Trophoblast cell (in vitro differentiated cells and primary cell): Measurements from ENCODE around the gene POU6F2.

Experiments used
- DNase-seq, 2 donors: peaks; one replicate each; pipeline ENCODE4 v3.0.0-alpha.2; 2016
- H2AFZ ChIP-seq: 2 replicates; pipeline ENCODE4 v1.6.1; 2013; ENCODE audit warnings: low read length, moderate library complexity, mild to moderate bottlenecking; ENCODE audit not compliant: insufficient read depth, poor library complexity
- H2AK5ac ChIP-seq: 2 replicates; pipeline ENCODE4 v1.6.1; 2013; ENCODE audit warnings: mild to moderate bottlenecking, low read length
- H2BK120ac ChIP-seq: 2 replicates; pipeline ENCODE4 v1.6.1; 2013; ENCODE audit warnings: low read length, mild to moderate bottlenecking, moderate library complexity; ENCODE audit not compliant: insufficient read depth, poor library complexity
- H2BK12ac ChIP-seq: 2 replicates; pipeline ENCODE4 v1.6.1; 2013; ENCODE audit warnings: mild to moderate bottlenecking, low read length, moderate library complexity
- H2BK5ac ChIP-seq: 2 replicates; pipeline ENCODE4 v1.6.1; 2013; ENCODE audit warnings: low read length, low read depth, moderate library complexity, mild to moderate bottlenecking; ENCODE audit not compliant: poor library complexity
- H3K14ac ChIP-seq: 2 replicates; pipeline ENCODE4 v1.6.1; 2013; ENCODE audit warnings: mild to moderate bottlenecking, low read length
- H3K18ac ChIP-seq: 2 replicates; pipeline ENCODE4 v1.6.1; 2013; ENCODE audit warnings: mild to moderate bottlenecking, low read length
- H3K23ac ChIP-seq: 2 replicates; pipeline ENCODE4 v1.6.1; 2013; ENCODE audit warnings: low read length
- H3K27ac ChIP-seq: 2 replicates; pipeline ENCODE4 v1.5.1; 2013; ENCODE audit warnings: low read depth, mild to moderate bottlenecking, inconsistent platforms, low read length, moderate library complexity
- H3K27me3 ChIP-seq: 2 replicates; pipeline ENCODE4 v1.6.1; 2013; ENCODE audit warnings: inconsistent platforms, mild to moderate bottlenecking, low read length, moderate library complexity; ENCODE audit not compliant: insufficient read depth
- H3K36me3 ChIP-seq, 2 experiments: 1 replicate in 1 of 2; 2 replicates in 1 of 2; pipeline ENCODE4 v1.6.1; 2013; ENCODE audit warnings: low read length in 2 of 2, mild to moderate bottlenecking in 2 of 2, moderate library complexity in 1 of 2; ENCODE audit not compliant: insufficient read depth in 2 of 2, control insufficient read depth in 1 of 2
- H3K4ac ChIP-seq: 2 replicates; pipeline ENCODE4 v1.6.1; 2013; ENCODE audit warnings: low read depth, mild to moderate bottlenecking, low read length, moderate library complexity
- H3K4me1 ChIP-seq, 2 experiments: 1 replicate in 1 of 2; 2 replicates in 1 of 2; pipeline ENCODE4 v1.6.1; 2013; ENCODE audit warnings: low read length in 2 of 2, mild to moderate bottlenecking in 2 of 2, moderate library complexity in 1 of 2; ENCODE audit not compliant: insufficient read depth in 2 of 2, control insufficient read depth in 1 of 2
- H3K4me2 ChIP-seq: 2 replicates; pipeline ENCODE4 v1.6.1; 2013; ENCODE audit warnings: inconsistent platforms, mild to moderate bottlenecking, low read length, moderate library complexity
- H3K4me3 ChIP-seq: 2 replicates; pipeline ENCODE4 v1.5.1; 2013; ENCODE audit warnings: mild to moderate bottlenecking, low read depth, low read length, inconsistent platforms
- H3K79me1 ChIP-seq: one replicate; pipeline ENCODE4 v1.6.1; 2013; ENCODE audit warnings: low read length
- H3K79me2 ChIP-seq: 2 replicates; pipeline ENCODE4 v1.6.1; 2013; ENCODE audit warnings: low read length, mild to moderate bottlenecking; ENCODE audit not compliant: control insufficient read depth, insufficient read depth, poor library complexity
- H3K9ac ChIP-seq: 2 replicates; pipeline ENCODE4 v1.6.1; 2013; ENCODE audit warnings: mild to moderate bottlenecking, low read length
- H3K9me3 ChIP-seq: 2 replicates; pipeline ENCODE4 v1.6.1; 2013; ENCODE audit warnings: low read depth, mild to moderate bottlenecking, control low read depth, inconsistent platforms, low read length; ENCODE audit not compliant: insufficient read depth
- H4K12ac ChIP-seq: 2 replicates; pipeline ENCODE4 v1.6.1; 2013; ENCODE audit warnings: low read depth, mild to moderate bottlenecking, low read length, moderate library complexity
- H4K8ac ChIP-seq: 2 replicates; pipeline ENCODE4 v1.6.1; 2013; ENCODE audit warnings: low read depth, mild to moderate bottlenecking, low read length, moderate library complexity
- H4K91ac ChIP-seq: one replicate; pipeline ENCODE4 v1.6.1; 2013; ENCODE audit warnings: low read depth, mild to moderate bottlenecking, low read length, moderate library complexity
- WGBS: extraction: QIAGEN DNeasy Blood & Tissue Kit; methylation state at CpG from one replicate; pipeline ENCODE4 v1.1.7; 2013; ENCODE audit warnings: missing lambda C conversion rate; ENCODE audit not compliant: insufficient read length, insufficient coverage; ENCODE audit errors: extremely low coverage; 5-methylcytosine and 5-hydroxymethylcytosine counted together

POU6F2 gene

DNA sequence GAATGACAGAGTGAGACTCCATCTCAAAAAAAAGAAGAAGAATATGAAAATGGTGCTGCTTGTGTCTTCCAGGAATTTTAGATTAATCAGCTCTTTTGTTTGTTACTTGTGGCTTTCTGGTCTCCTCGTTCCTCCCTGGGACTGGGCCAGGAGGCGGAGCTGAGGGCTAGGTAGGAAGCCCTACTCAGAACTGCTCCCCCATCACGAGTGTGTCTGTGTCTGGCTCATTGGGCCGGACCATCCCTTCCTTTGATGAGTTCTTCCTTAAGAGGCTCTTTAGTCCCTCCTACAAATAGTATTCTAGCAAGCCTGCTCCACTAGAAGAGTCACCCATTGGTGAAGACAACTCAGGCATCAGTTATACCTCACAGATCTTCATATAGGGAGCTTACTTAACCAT, 531.7 kb downstream of the POU6F2 start:
- Histone ChIP-seq H3K4me3 (no peak overlapping the region), H3K9me3 (no peaks in the 10 kb centered on the region), H3K14ac (no peak overlapping the region), H2AFZ (no peak overlapping the region), H3K4me2 (no peak overlapping the region), H4K91ac (no peak overlapping the region), H3K4me1 (peaks cover 3 to 4% of the 10 kb centered on the region in 2 experiments), H3K27me3 (no peaks in the 10 kb centered on the region), H3K79me1 (peaks cover 3% of the 10 kb centered on the region), H3K36me3 (no peaks in the 10 kb centered on the region), H2AK5ac (no peak overlapping the region), H2BK120ac (no peak overlapping the region), H3K9ac (no peak overlapping the region), H4K12ac (no peak overlapping the region), H2BK5ac (no peak overlapping the region), H3K79me2 (no peaks in the 10 kb centered on the region), H2BK12ac (no peak overlapping the region), H3K18ac (no peak overlapping the region), H3K27ac (no peak overlapping the region), H3K4ac (no peak overlapping the region), H3K23ac (no peak overlapping the region), H4K8ac (no peak overlapping the region)
- DNase-seq = no peak
- no CpG with 5 or more reads among the region's 4 CpGs for WGBS

DNA sequence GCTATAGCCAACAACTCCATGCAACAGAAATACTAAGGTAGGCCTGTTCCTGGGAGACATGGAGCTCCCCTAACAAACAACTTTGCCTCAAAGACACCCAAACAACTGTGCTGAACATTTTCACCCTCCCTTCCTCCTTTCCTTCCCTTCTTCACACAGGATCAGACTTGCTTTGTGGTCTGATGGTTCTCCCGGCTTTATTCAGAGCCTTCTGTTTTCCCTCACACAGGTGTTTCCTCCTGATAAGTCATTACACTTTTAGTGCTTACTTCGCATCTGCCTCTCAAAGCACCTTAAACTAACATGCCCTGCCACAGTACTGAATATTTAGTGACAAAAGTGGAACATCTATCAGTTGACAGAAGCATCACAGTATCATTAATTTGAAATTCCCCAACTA, 532.2 kb downstream of the POU6F2 start:
- Histone ChIP-seq H3K27ac (no peak overlapping the region), H4K8ac (no peak overlapping the region), H2BK5ac (no peak overlapping the region), H2BK120ac (no peak overlapping the region), H3K9me3 (no peaks in the 10 kb centered on the region), H3K14ac (no peak overlapping the region), H3K36me3 (no peaks in the 10 kb centered on the region), H3K4me3 (no peak overlapping the region), H3K79me1 (peaks cover 3% of the 10 kb centered on the region), H3K27me3 (no peaks in the 10 kb centered on the region), H3K23ac (no peak overlapping the region), H3K9ac (no peak overlapping the region), H3K4me1 (peaks cover 3 to 4% of the 10 kb centered on the region in 2 experiments), H3K79me2 (no peaks in the 10 kb centered on the region), H2BK12ac (no peak overlapping the region), H3K4me2 (no peak overlapping the region), H2AFZ (no peak overlapping the region), H4K91ac (no peak overlapping the region), H2AK5ac (no peak overlapping the region), H4K12ac (no peak overlapping the region), H3K18ac (no peak overlapping the region), H3K4ac (no peak overlapping the region)
- no CpG with 5 or more reads among the region's 2 CpGs for WGBS
- no peak for DNase-seq

GRCh38 chr7:39510864-39511354, 533.2 kb downstream of the POU6F2 start:
- peak; percentile 40 to 80 for DNase-seq

GRCh38 chr7:39515534-39516228, 538.0 kb downstream of the POU6F2 start:
- no peak overlapping the region for H2BK12ac ChIP-seq
- no peak overlapping the region for H2BK120ac ChIP-seq

More at GRCh38 chr7:39510864-39511354, 533.2 kb downstream of the POU6F2 start:
- no peak overlapping the region for H4K91ac ChIP-seq
- no peak overlapping the region for H2AFZ ChIP-seq
- no peak overlapping the region for H4K12ac ChIP-seq
- H3K27ac ChIP-seq = no peak overlapping the region
- no peak overlapping the region for H3K4me3 ChIP-seq
- H3K23ac ChIP-seq = no peak overlapping the region
- H3K79me2 ChIP-seq = no peaks in the 10 kb centered on the region
- H3K9me3 ChIP-seq = no peaks in the 10 kb centered on the region
- H3K36me3 ChIP-seq = no peaks in the 10 kb centered on the region
- H2BK12ac ChIP-seq = no peak overlapping the region
- no peak overlapping the region for H3K18ac ChIP-seq
- H3K27me3 ChIP-seq = no peaks in the 10 kb centered on the region
- H3K4ac ChIP-seq = no peak overlapping the region
- WGBS = no CpG with 5 or more reads among the region's 3 CpGs
- H3K9ac ChIP-seq = no peak overlapping the region
- no peak overlapping the region for H3K4me2 ChIP-seq
- H3K14ac ChIP-seq = no peak overlapping the region
- H4K8ac ChIP-seq = no peak overlapping the region
- H3K4me1 ChIP-seq = peaks cover 3 to 4% of the 10 kb centered on the region in 2 experiments
- peaks cover 3% of the 10 kb centered on the region for H3K79me1 ChIP-seq
- no peak overlapping the region for H2BK5ac ChIP-seq
- no peak overlapping the region for H2BK120ac ChIP-seq
- H2AK5ac ChIP-seq = no peak overlapping the region

More at GRCh38 chr7:39515534-39516228, 538.0 kb downstream of the POU6F2 start:
- Histone ChIP-seq H3K4me2 (no peak overlapping the region), H4K12ac (no peak overlapping the region), H3K36me3 (no peaks in the 10 kb centered on the region), H2AK5ac (no peak overlapping the region), H3K27me3 (no peaks in the 10 kb centered on the region), H3K4me3 (no peak overlapping the region), H4K91ac (no peak overlapping the region), H3K23ac (no peak overlapping the region), H3K9ac (no peak overlapping the region), H2BK5ac (no peak overlapping the region), H3K4ac (no peak overlapping the region), H3K79me1 (peaks cover 3% of the 10 kb centered on the region), H2AFZ (no peak overlapping the region), H3K18ac (no peak overlapping the region), H3K9me3 (no peaks in the 10 kb centered on the region), H3K79me2 (no peaks in the 10 kb centered on the region), H3K27ac (no peak overlapping the region), H3K14ac (no peak overlapping the region), H4K8ac (no peak overlapping the region), H3K4me1 (peaks cover 3 to 4% of the 10 kb centered on the region in 2 experiments)
- DNase-seq = no peak
- no CpG with 5 or more reads among the region's 8 CpGs for WGBS
